Loucy (cell line): Measurements from ENCODE around the gene CAPN2.
A peak's percentile ranks its signal among the peaks of the same experiment; 100 is the strongest.

Experiments
- H2AFZ ChIP-seq: fragments of 200-600 bp; sonication (generic); 2 replicates; pipeline ENCODE4 v1.6.0; 2016; ENCODE audit warnings: antibody characterized with exemption, mild to moderate bottlenecking, low read length, moderate library complexity
- H3F3A ChIP-seq: fragments of 200-600 bp; 2 replicates; pipeline ENCODE4 v1.6.0; 2016; ENCODE audit warnings: antibody characterized with exemption, low read depth, mild to moderate bottlenecking
- H3K27me3 ChIP-seq: fragments of 200-600 bp; sonication (generic); 2 replicates; pipeline ENCODE4 v1.6.1; 2014; ENCODE audit warnings: low read length, mild to moderate bottlenecking; ENCODE audit not compliant: insufficient read depth, poor library complexity, severe bottlenecking
- H3K36me3 ChIP-seq: fragments of 200-600 bp; sonication (generic); 2 replicates; pipeline ENCODE4 v1.6.1; 2016; ENCODE audit warnings: low read length; ENCODE audit not compliant: insufficient read depth
- H3K4me1 ChIP-seq: fragments of 200-600 bp; sonication (generic); 2 replicates; pipeline ENCODE4 v1.5.1; 2014; ENCODE audit warnings: low read length, mild to moderate bottlenecking; ENCODE audit not compliant: insufficient read depth, poor library complexity, severe bottlenecking
- H3K4me2 ChIP-seq: fragments of 200-600 bp; sonication (generic); 2 replicates; pipeline ENCODE4 v1.6.0; 2014; ENCODE audit warnings: antibody characterized with exemption, low read length, low read depth, mild to moderate bottlenecking; ENCODE audit not compliant: poor library complexity, severe bottlenecking
- H3K4me3 ChIP-seq: fragments of 200-600 bp; sonication (generic); 2 replicates; pipeline ENCODE4 v1.5.1; 2014; ENCODE audit warnings: low read length, mild to moderate bottlenecking, mixed read lengths; ENCODE audit not compliant: poor library complexity, severe bottlenecking
- H3K79me2 ChIP-seq: fragments of 200-600 bp; sonication (generic); 2 replicates; pipeline ENCODE4 v1.6.1; 2014; ENCODE audit warnings: low read length; ENCODE audit not compliant: insufficient read depth
- H3K9ac ChIP-seq: fragments of 200-600 bp; sonication (generic); 2 replicates; pipeline ENCODE4 v1.6.0; 2014; ENCODE audit warnings: mild to moderate bottlenecking, low read depth, low read length, moderate library complexity; ENCODE audit not compliant: poor library complexity, severe bottlenecking
- H3K9me2 ChIP-seq: fragments of 200-600 bp; sonication (generic); replicated peaks from 2 replicates; pipeline ENCODE4 v1.6.1; 2016; ENCODE audit warnings: low read depth, low read length, mixed read lengths
- H3K9me3 ChIP-seq: fragments of 200-600 bp; sonication (generic); 2 replicates; pipeline ENCODE4 v1.6.1; 2014; ENCODE audit warnings: mild to moderate bottlenecking, antibody characterized with exemption, low read length, low read depth; ENCODE audit not compliant: insufficient read depth
- H4K20me1 ChIP-seq: fragments of 200-600 bp; sonication (generic); 2 replicates; pipeline ENCODE4 v1.6.0; 2014; ENCODE audit warnings: antibody characterized with exemption, low read length, mild to moderate bottlenecking; ENCODE audit not compliant: insufficient read depth, poor library complexity, severe bottlenecking
- CTCF ChIP-seq: fragments of 200-600 bp; sonication (generic); conservative IDR thresholded peaks from 2 replicates; pipeline ENCODE4 v1.5.1; 2014; ENCODE audit warnings: mild to moderate bottlenecking, antibody characterized with exemption, low read length
- EZH2phosphoT487 ChIP-seq: fragments of 200-600 bp; IDR thresholded peaks from 2 replicates; pipeline ENCODE4 v1.6.1; 2018; ENCODE audit warnings: antibody characterized with exemption, mild to moderate bottlenecking, moderate library complexity, borderline replicate concordance

Gene CAPN2

GRCh38 chr1:223810586-223810985 lies 98.2 kb downstream of the CAPN2 start:
- Histone ChIP-seq H3K79me2 (peaks cover 7% of the 10 kb centered on the region; the same call in 1 of the 2 replicates), H3K9ac (no peak overlapping the region), H3K27me3 (no peaks in the 10 kb centered on the region), H3K4me3 (no peak overlapping the region), H3K9me3 (no peaks in the 10 kb centered on the region; the same call in 1 of the 2 replicates), H3K9me2 (no peaks in the 10 kb centered on the region), H3K4me1 (no peaks in the 10 kb centered on the region), H3K36me3 (peaks cover 72% of the 10 kb centered on the region), H3F3A (no peaks in the 10 kb centered on the region), H2AFZ (no peak overlapping the region), H4K20me1 (no peaks in the 10 kb centered on the region), H3K4me2 (no peak overlapping the region)
- TF ChIP-seq CTCF: no peak
- TF ChIP-seq EZH2phosphoT487: no peak

- Histone ChIP-seq H3K4me1 (no peaks in the 10 kb centered on the region), H3K9me2 (no peaks in the 10 kb centered on the region), H2AFZ (no peak overlapping the region), H3K4me2 (no peak overlapping the region), H3K9ac (no peak overlapping the region), H3K27me3 (no peaks in the 10 kb centered on the region), H3K4me3 (no peak overlapping the region), H3F3A (no peaks in the 10 kb centered on the region), H3K36me3 (peaks cover 70% of the 10 kb centered on the region), H3K9me3 (no peaks in the 10 kb centered on the region; the same call in 1 of the 2 replicates), H3K79me2 (peaks cover 14% of the 10 kb centered on the region), H4K20me1 (no peaks in the 10 kb centered on the region)
- TF ChIP-seq CTCF (peak; percentile 68), EZH2phosphoT487 (no peak)
These were observed 99.3 kb downstream of the CAPN2 start for GRCh38 chr1:223811634-223812101.

- H4K20me1 ChIP-seq: no peaks in the 10 kb centered on the region
- H3K36me3 ChIP-seq: peaks cover 58% of the 10 kb centered on the region; the same call in 1 of the 2 replicates
- no peaks in the 10 kb centered on the region for H3K27me3 ChIP-seq
- H3K4me1 ChIP-seq: no peaks in the 10 kb centered on the region
- no peak overlapping the region for H3K4me2 ChIP-seq
- no peak overlapping the region for H3K4me3 ChIP-seq
- TF ChIP-seq CTCF (no peak), EZH2phosphoT487 (no peak)
- no peaks in the 10 kb centered on the region for H3K9me3 ChIP-seq
- H3K9ac ChIP-seq: no peak overlapping the region
- H3F3A ChIP-seq: no peaks in the 10 kb centered on the region
- H3K79me2 ChIP-seq: peaks cover 19% of the 10 kb centered on the region
- no peak overlapping the region for H2AFZ ChIP-seq
- no peaks in the 10 kb centered on the region for H3K9me2 ChIP-seq
These were observed 101.3 kb downstream of the CAPN2 start for GRCh38 chr1:223813645-223814044.
